Measurements from ENCODE around the gene SLC17A5.

GRCh38 chr6:73612611-73613010 is 41.2 kb downstream of the SLC17A5 start:
- no peak for TF ChIP-seq CTCF (IDR thresholded peaks at IDR 0.05)
- no peak for TF ChIP-seq POLR2A (IDR thresholded peaks at IDR 0.05)
